Dermis blood vessel endothelial cell (primary cell): ENCODE measurements around the gene DUSP12. TPM values are rescaled to one million over a fixed set of nuclear protein-coding genes. Genes with fewer than 3 reads are reported as not detected.
"Not testable (repeated sequence)": the region's sequence is repeated elsewhere in the genome, so short reads cannot be mapped to it uniquely, and the experiment has no call there.

ENCODE experiments used
- DNase-seq: peaks from one replicate; pipeline ENCODE4 v3.0.0; 2010
- total RNA-seq: library from RNA; depleted of rRNA; stranded (reverse); fragments of >200 nt; gene quantifications from 2 replicates; pipeline ENCODE4 v1.2.3, GENCODE V29; 2014

Gene DUSP12
- total RNA-seq, 1 donor from 2014 or later = 25.4 TPM

- DNase-seq = no peak
These were observed 22.2 kb upstream of the DUSP12 start for GRCh38 chr1:161727256-161727924.

GRCh38 chr1:161728376-161729226 lies 21.0 kb upstream of the DUSP12 start:
- no peak for DNase-seq

- DNase-seq = peak; percentile 57
These were observed 19.5 kb upstream of the DUSP12 start for GRCh38 chr1:161730050-161730564.

GRCh38 chr1:161731241-161731640 lies 18.3 kb upstream of the DUSP12 start:
- no peak for DNase-seq

- DNase-seq = no peak
These were observed 17.4 kb upstream of the DUSP12 start for GRCh38 chr1:161731981-161732718.

- peak; percentile 79 for DNase-seq
These were observed 16.1 kb upstream of the DUSP12 start for GRCh38 chr1:161733526-161733925.

GRCh38 chr1:161735837-161736236 lies 13.7 kb upstream of the DUSP12 start:
- no peak for DNase-seq

- no peak for DNase-seq
These were observed 13.1 kb upstream of the DUSP12 start for GRCh38 chr1:161736335-161736969.

- no peak for DNase-seq
These were observed 12.0 kb upstream of the DUSP12 start for GRCh38 chr1:161737625-161738024.

GRCh38 chr1:161738627-161739287 lies 10.8 kb upstream of the DUSP12 start:
- peak; percentile 78 for DNase-seq

- no peak for DNase-seq
These were observed 9.6 kb upstream of the DUSP12 start for GRCh38 chr1:161739865-161740566.

- DNase-seq = no peak
These were observed 8.7 kb upstream of the DUSP12 start for GRCh38 chr1:161740921-161741320.

- no peak for DNase-seq
These were observed 6.4 kb upstream of the DUSP12 start for GRCh38 chr1:161743231-161743630.

GRCh38 chr1:161747801-161748200 lies 1.8 kb upstream of the DUSP12 start:
- DNase-seq = no peak

- DNase-seq = peak; percentile 54
These were observed 14.0 kb downstream of the DUSP12 start for GRCh38 chr1:161763522-161764098.

- DNase-seq = peak; percentile 97
These were observed 16.8 kb downstream of the DUSP12 start, which contains the start of gene ATF6 for GRCh38 chr1:161766102-161766981. ATF6 (plus strand) TSS chr1:161766320; CDS start chr1:161766361, 41 bp downstream.

GRCh38 chr1:161768461-161768860 lies 18.9 kb downstream of the DUSP12 start:
- DNase-seq = no peak

- DNase-seq = peak; percentile 72
These were observed 19.5 kb downstream of the DUSP12 start for GRCh38 chr1:161768986-161769672.

GRCh38 chr1:161769673-161770045 lies 20.1 kb downstream of the DUSP12 start:
- not testable (repeated sequence) for DNase-seq
